Panc1 (cell line): ENCODE results near the gene PGLYRP3. TPM values are rescaled to one million over a fixed set of nuclear protein-coding genes. Genes with fewer than 3 reads are reported as not detected.

ENCODE experiments used
- ATAC-seq: fragments of 200-7000 bp; cut with Tn5 transposase; 2 replicates; pipeline ENCODE4 v1.9.1; 2020; ENCODE audit warnings: mild to moderate bottlenecking, moderate library complexity
- BruUV-seq: library from RNA; stranded (reverse); fragments of 400-500 nt; replicated peaks from 2 replicates; lab custom pipeline; 2021; lab: Mats Ljungman, UMichigan
- CTCF ChIA-PET: fragments of 300-600 bp; sonication (Branson Sonifier 250); formaldehyde crosslinking; loops from one replicate; lab custom pipeline; 2022; ENCODE audit warnings: antibody characterized with exemption; lab: Charles Lee
- POLR2A ChIA-PET: fragments of 300-600 bp; sonication (Branson Sonifier 250); formaldehyde crosslinking; loops from one replicate; lab custom pipeline; 2022; ENCODE audit warnings: antibody characterized with exemption; lab: Charles Lee
- DNase-seq: peaks from one replicate; pipeline ENCODE4 v3.0.0-alpha.2; 2010; ENCODE audit warnings: low read depth, low spot score
- H3K27ac ChIP-seq: 2 replicates; pipeline ENCODE4 v1.5.1; 2011; ENCODE audit warnings: mild to moderate bottlenecking, low read length, inconsistent platforms
- H3K27me3 ChIP-seq: fragments of 200-500 bp; sonication (Bioruptor generic); 2 replicates; pipeline ENCODE4 v1.6.0; 2014; ENCODE audit warnings: low read length, inconsistent platforms; ENCODE audit not compliant: control insufficient read depth, insufficient read depth
- H3K36me3 ChIP-seq: fragments of 200-500 bp; sonication (Bioruptor generic); 2 replicates; pipeline ENCODE4 v1.5.1; 2014; ENCODE audit warnings: inconsistent platforms, mild to moderate bottlenecking, low read length, moderate library complexity; ENCODE audit not compliant: control insufficient read depth, insufficient read depth
- H3K4me1 ChIP-seq: 2 replicates; pipeline ENCODE4 v1.5.1; 2011; ENCODE audit warnings: inconsistent platforms, mild to moderate bottlenecking, low read length, moderate library complexity; ENCODE audit not compliant: control insufficient read depth, insufficient read depth
- H3K4me3 ChIP-seq, 2 experiments: 2 replicates each; pipeline ENCODE4 v1.5.1; 2011 to 2012; ENCODE audit warnings: low read depth in 2 of 2, low read length in 2 of 2, mild to moderate bottlenecking in 2 of 2, inconsistent platforms in 1 of 2, moderate library complexity in 1 of 2
- H3K9me3 ChIP-seq: fragments of 200-500 bp; sonication (Bioruptor generic); 2 replicates; pipeline ENCODE4 v1.5.1; 2014; ENCODE audit warnings: low read depth, mild to moderate bottlenecking, inconsistent platforms, low read length, moderate library complexity; ENCODE audit not compliant: control insufficient read depth, insufficient read depth
- POLR2AphosphoS5 ChIP-seq: IDR thresholded peaks from 2 replicates; pipeline ENCODE4 v1.6.1; 2012; ENCODE audit warnings: mild to moderate bottlenecking, low read depth, low read length, moderate library complexity
- SIN3A ChIP-seq: IDR thresholded peaks from 2 replicates; pipeline ENCODE4 v1.6.1; 2012; ENCODE audit warnings: low read depth, mild to moderate bottlenecking, low read length, moderate library complexity, borderline replicate concordance; ENCODE audit not compliant: insufficient read depth
- TCF7L2 ChIP-seq: IDR thresholded peaks from 2 replicates; pipeline ENCODE4 v1.6.1; 2011; ENCODE audit warnings: mild to moderate bottlenecking, low read depth, low read length, inconsistent platforms
- in situ Hi-C: cut with HindIII; loops from 2 replicates; pipeline ENCODE4 v1.10.0; 2016; ENCODE audit warnings: low sequenced_read_pairs, low pct_unique_long_range_greater_than_20kb
- intact Hi-C: fragments of 100-400 bp; cut with micrococcal nuclease; formaldehyde crosslinking; loops from one replicate; pipeline ENCODE4 v1.10.0; 2022; ENCODE audit not compliant: unreplicated experiment
- total RNA-seq: library from RNA; stranded (reverse); gene quantifications from one replicate; pipeline ENCODE4 v1.2.1, GENCODE V29; 2021; ENCODE audit not compliant: unreplicated experiment
- TF ChIP-seq, protein P1 (sequence below), 2 experiments: IDR thresholded peaks; 2 replicates each; pipeline ENCODE4 v1.6.1; 2011 to 2012; ENCODE audit warnings: low read depth in 2 of 2, control low read depth in 1 of 2, low read length in 1 of 2, mild to moderate bottlenecking in 1 of 2, moderate library complexity in 1 of 2; ENCODE audit not compliant: insufficient read depth in 1 of 2
- TF ChIP-seq, protein P2 (sequence below): fragments of 450-650 bp; IDR thresholded peaks from 2 replicates; pipeline ENCODE4 v1.5.1; 2017; ENCODE audit warnings: mild to moderate bottlenecking

PGLYRP3 gene
- total RNA-seq, 1 experiment from 2014 or later, result not detected

DNA sequence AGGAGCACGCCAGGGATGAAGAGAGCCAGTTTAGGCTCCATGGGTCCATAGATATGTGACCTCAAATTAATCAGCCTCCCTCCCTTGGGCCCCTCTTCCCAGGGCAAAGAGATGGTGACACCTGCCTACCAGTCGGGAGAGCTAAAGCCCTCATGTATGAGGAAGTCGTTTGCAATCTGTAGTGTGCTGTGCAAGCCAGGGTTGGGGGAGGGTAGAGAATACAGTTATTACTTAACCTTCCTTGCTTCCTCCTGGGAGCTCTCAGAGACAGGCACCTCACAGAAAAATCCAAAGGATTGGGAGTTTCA is 31.9 kb upstream of the PGLYRP3 start:
- H3K27ac ChIP-seq, result no peak overlapping the region
- POLR2A ChIA-PET, result no interaction called here
- BruUV-seq, result no TSS peak
- no peaks in the 10 kb centered on the region for H3K36me3 ChIP-seq
- in situ Hi-C loops (no loop called here), intact Hi-C loops (no loop called here)
- TF ChIP-seq, protein P1, sequence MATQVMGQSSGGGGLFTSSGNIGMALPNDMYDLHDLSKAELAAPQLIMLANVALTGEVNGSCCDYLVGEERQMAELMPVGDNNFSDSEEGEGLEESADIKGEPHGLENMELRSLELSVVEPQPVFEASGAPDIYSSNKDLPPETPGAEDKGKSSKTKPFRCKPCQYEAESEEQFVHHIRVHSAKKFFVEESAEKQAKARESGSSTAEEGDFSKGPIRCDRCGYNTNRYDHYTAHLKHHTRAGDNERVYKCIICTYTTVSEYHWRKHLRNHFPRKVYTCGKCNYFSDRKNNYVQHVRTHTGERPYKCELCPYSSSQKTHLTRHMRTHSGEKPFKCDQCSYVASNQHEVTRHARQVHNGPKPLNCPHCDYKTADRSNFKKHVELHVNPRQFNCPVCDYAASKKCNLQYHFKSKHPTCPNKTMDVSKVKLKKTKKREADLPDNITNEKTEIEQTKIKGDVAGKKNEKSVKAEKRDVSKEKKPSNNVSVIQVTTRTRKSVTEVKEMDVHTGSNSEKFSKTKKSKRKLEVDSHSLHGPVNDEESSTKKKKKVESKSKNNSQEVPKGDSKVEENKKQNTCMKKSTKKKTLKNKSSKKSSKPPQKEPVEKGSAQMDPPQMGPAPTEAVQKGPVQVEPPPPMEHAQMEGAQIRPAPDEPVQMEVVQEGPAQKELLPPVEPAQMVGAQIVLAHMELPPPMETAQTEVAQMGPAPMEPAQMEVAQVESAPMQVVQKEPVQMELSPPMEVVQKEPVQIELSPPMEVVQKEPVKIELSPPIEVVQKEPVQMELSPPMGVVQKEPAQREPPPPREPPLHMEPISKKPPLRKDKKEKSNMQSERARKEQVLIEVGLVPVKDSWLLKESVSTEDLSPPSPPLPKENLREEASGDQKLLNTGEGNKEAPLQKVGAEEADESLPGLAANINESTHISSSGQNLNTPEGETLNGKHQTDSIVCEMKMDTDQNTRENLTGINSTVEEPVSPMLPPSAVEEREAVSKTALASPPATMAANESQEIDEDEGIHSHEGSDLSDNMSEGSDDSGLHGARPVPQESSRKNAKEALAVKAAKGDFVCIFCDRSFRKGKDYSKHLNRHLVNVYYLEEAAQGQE (IDR thresholded peaks at IDR 0.05; ENCODE audit: insufficient read depth in 1 of 2, low read depth in 2 of 2, low read length in 1 of 2), result no peak
- TF ChIP-seq, protein P2, sequence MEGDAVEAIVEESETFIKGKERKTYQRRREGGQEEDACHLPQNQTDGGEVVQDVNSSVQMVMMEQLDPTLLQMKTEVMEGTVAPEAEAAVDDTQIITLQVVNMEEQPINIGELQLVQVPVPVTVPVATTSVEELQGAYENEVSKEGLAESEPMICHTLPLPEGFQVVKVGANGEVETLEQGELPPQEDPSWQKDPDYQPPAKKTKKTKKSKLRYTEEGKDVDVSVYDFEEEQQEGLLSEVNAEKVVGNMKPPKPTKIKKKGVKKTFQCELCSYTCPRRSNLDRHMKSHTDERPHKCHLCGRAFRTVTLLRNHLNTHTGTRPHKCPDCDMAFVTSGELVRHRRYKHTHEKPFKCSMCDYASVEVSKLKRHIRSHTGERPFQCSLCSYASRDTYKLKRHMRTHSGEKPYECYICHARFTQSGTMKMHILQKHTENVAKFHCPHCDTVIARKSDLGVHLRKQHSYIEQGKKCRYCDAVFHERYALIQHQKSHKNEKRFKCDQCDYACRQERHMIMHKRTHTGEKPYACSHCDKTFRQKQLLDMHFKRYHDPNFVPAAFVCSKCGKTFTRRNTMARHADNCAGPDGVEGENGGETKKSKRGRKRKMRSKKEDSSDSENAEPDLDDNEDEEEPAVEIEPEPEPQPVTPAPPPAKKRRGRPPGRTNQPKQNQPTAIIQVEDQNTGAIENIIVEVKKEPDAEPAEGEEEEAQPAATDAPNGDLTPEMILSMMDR, result no peak
- TF ChIP-seq POLR2AphosphoS5 (no peak), TCF7L2 (no peak), SIN3A (no peak)
- ATAC-seq (no peak), DNase-seq (no peak)
- H3K9me3 ChIP-seq, result no peaks in the 10 kb centered on the region
- CTCF ChIA-PET, result no interaction called here
- H3K4me3 ChIP-seq, result no peak overlapping the region
- H3K27me3 ChIP-seq, result peaks cover 8% of the 10 kb centered on the region
- H3K4me1 ChIP-seq, result peaks cover 3% of the 10 kb centered on the region; the same call in 1 of the 2 replicates

DNA sequence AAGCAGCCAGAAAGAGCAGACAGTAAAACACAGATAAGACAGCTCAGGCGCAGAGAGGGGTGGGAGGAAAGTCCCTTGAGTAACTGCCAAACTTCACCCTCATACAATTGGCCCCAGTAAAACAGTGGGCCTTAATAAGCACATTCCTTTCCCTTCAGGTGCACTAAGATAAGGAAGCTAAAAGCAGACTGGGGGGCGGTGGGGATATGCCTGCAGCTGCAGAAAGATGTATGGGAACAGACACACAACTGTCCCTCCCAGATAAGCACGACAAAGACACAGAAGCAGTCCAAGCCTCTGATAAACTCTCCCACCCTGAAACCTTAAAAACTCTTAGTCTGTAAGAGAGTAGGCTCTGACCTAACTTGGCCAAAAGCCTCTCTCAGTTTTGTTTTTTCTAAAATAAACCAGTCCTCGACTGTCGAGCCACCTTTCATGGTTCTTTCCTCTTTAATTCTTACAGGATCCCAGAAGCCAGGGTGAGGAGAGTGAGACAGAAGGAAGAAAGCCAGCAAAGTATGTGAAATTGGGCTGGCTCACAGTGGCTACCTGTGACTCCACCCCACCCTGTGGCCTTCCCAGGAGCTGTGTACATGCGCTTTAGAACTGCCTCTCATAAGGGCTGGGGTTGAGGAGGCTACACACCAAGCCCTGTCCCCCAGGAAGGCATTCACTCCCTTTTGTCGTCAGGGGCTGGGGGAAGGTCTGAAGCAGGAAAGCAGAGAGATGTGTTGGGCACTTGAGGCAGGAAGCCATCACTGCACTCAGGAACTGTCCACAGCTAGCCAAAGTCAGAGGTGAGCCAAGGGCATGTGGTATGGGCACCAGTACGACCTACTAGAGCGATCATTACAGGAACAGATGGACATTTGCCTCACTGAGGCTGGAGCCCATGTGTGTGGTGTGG is 31.3 kb upstream of the PGLYRP3 start:
- ChIA-PET CTCF (no interaction called here), POLR2A (interaction anchor here (0.6 kb wide), 2 partner anchors 14 to 326 kb away, joined by 3 to 7 read pairs; no protein-coding TSS in a partner anchor)
- Histone ChIP-seq H3K4me3 (no peak overlapping the region), H3K9me3 (no peaks in the 10 kb centered on the region), H3K27me3 (peaks cover 10% of the 10 kb centered on the region), H3K27ac (no peak overlapping the region), H3K4me1 (peaks cover 3% of the 10 kb centered on the region; the same call in 1 of the 2 replicates), H3K36me3 (no peaks in the 10 kb centered on the region)
- in situ Hi-C loops, result no loop called here
- intact Hi-C loops, result no loop called here
- no peak for DNase-seq
- TF ChIP-seq, protein P2, result no peak
- TF ChIP-seq SIN3A (no peak), TCF7L2 (no peak), POLR2AphosphoS5 (no peak)
- TF ChIP-seq, protein P1 (IDR thresholded peaks at IDR 0.05; ENCODE audit: insufficient read depth in 1 of 2, low read depth in 2 of 2, low read length in 1 of 2), result no peak
- ATAC-seq, result no peak
- no TSS peak for BruUV-seq
